Rectal smooth muscle tissue (tissue), 1 donor: ENCODE results near the gene CRYZL1.

ENCODE experiments used
- H3K27ac ChIP-seq: one replicate; pipeline ENCODE4 v1.7.0; 2013; ENCODE audit warnings: low read depth, low read length, inconsistent platforms
- H3K27me3 ChIP-seq: one replicate; pipeline ENCODE4 v1.7.0; 2013; ENCODE audit warnings: low read length; ENCODE audit not compliant: control insufficient read depth, insufficient read depth
- H3K36me3 ChIP-seq: one replicate; pipeline ENCODE4 v1.7.0; 2013; ENCODE audit warnings: low read length; ENCODE audit not compliant: control insufficient read depth, insufficient read depth
- H3K4me1 ChIP-seq: one replicate; pipeline ENCODE4 v1.7.0; 2013; ENCODE audit warnings: low read length; ENCODE audit not compliant: control insufficient read depth, insufficient read depth
- H3K4me3 ChIP-seq: one replicate; pipeline ENCODE4 v1.7.0; 2013; ENCODE audit warnings: low read length
- H3K9ac ChIP-seq: one replicate; pipeline ENCODE4 v1.7.0; 2013; ENCODE audit warnings: low read length

CRYZL1 gene

DNA sequence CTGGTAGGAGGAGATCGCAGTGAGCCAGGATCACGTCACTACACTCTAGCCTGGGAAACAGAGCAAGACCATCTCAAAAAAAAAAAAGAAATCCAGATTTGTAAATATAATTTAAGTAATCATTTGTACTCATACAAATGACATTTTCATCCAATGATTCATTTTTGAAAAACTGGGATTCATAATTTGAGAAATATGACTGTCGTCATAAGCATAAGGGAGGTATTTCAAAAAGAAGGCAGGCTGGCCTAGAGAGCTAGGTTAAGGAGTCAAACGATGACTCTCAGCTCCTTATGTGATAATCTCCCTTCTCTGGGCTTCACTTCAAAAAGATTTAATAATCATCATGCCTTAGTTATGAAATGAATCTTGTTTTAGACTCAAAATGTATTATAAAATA, 101.9 kb downstream of the CRYZL1 start:
- Histone ChIP-seq H3K27me3 (no peaks in the 10 kb centered on the region), H3K4me3 (no peak overlapping the region), H3K4me1 (peaks cover 6% of the 10 kb centered on the region), H3K36me3 (peaks cover 12% of the 10 kb centered on the region), H3K9ac (no peak overlapping the region), H3K27ac (no peak overlapping the region)
